Karpas-422 (cell line): ENCODE results near the gene NRP2. TPM values are rescaled to one million over a fixed set of nuclear protein-coding genes. Genes with fewer than 3 reads are reported as not detected.

Experiments used
- DNase-seq: peaks from one replicate; pipeline ENCODE4 v3.0.0-alpha.2; 2015
- H2AFZ ChIP-seq: fragments of 200-600 bp; sonication (generic); 2 replicates; pipeline ENCODE4 v1.6.1; 2014; ENCODE audit warnings: antibody characterized with exemption, low read length, mixed read lengths
- H3K27ac ChIP-seq: fragments of 200-600 bp; sonication (generic); 2 replicates; pipeline ENCODE4 v1.5.1; 2014; ENCODE audit warnings: mild to moderate bottlenecking, low read length, moderate library complexity
- H3K27me3 ChIP-seq: fragments of 200-600 bp; sonication (generic); 2 replicates; pipeline ENCODE4 v1.6.1; 2014; ENCODE audit warnings: low read length, mixed read lengths
- H3K36me3 ChIP-seq: fragments of 200-600 bp; sonication (generic); 2 replicates; pipeline ENCODE4 v1.6.1; 2014; ENCODE audit warnings: low read length, mixed read lengths; ENCODE audit not compliant: insufficient read depth
- H3K4me1 ChIP-seq: fragments of 200-600 bp; sonication (generic); 2 replicates; pipeline ENCODE4 v1.6.1; 2014; ENCODE audit warnings: mild to moderate bottlenecking, low read length, mixed read lengths
- H3K4me2 ChIP-seq: fragments of 200-600 bp; sonication (generic); 2 replicates; pipeline ENCODE4 v1.6.1; 2014; ENCODE audit warnings: low read length, low read depth, mild to moderate bottlenecking; ENCODE audit not compliant: poor library complexity, severe bottlenecking
- H3K4me3 ChIP-seq: fragments of 200-600 bp; sonication (generic); 2 replicates; pipeline ENCODE4 v1.5.1; 2014; ENCODE audit warnings: mild to moderate bottlenecking, antibody characterized with exemption, low read length, mixed read lengths
- H3K79me2 ChIP-seq: fragments of 200-600 bp; sonication (generic); 2 replicates; pipeline ENCODE4 v1.6.1; 2014; ENCODE audit warnings: mild to moderate bottlenecking, low read length, mixed read lengths
- H3K9ac ChIP-seq: fragments of 200-600 bp; sonication (generic); 2 replicates; pipeline ENCODE4 v1.6.0; 2014; ENCODE audit warnings: low read length
- H3K9me2 ChIP-seq: fragments of 200-600 bp; sonication (generic), shearing (Covaris generic); replicated peaks from 2 replicates; pipeline ENCODE4 v1.6.0; 2014; ENCODE audit warnings: mild to moderate bottlenecking, low read length, moderate library complexity; ENCODE audit not compliant: insufficient read depth
- H3K9me3 ChIP-seq: fragments of 300-700, 200-600 bp; sonication (generic); 2 replicates; pipeline ENCODE4 v1.6.1; 2014; ENCODE audit warnings: low read length, mixed read lengths
- H4K20me1 ChIP-seq: fragments of 200-600 bp; sonication (generic); 2 replicates; pipeline ENCODE4 v1.6.1; 2014; ENCODE audit warnings: mild to moderate bottlenecking, antibody characterized with exemption, low read length, low read depth; ENCODE audit not compliant: insufficient read depth
- total RNA-seq: library from RNA; depleted of rRNA; stranded (reverse); fragments of >200 nt; shearing (Covaris generic); gene quantifications from 2 replicates; pipeline ENCODE4 v1.2.3, GENCODE V29; 2014; ENCODE audit warnings: low replicate concordance

NRP2 gene
- total RNA-seq, 1 experiment from 2014 or later, result 4.4 TPM

DNA sequence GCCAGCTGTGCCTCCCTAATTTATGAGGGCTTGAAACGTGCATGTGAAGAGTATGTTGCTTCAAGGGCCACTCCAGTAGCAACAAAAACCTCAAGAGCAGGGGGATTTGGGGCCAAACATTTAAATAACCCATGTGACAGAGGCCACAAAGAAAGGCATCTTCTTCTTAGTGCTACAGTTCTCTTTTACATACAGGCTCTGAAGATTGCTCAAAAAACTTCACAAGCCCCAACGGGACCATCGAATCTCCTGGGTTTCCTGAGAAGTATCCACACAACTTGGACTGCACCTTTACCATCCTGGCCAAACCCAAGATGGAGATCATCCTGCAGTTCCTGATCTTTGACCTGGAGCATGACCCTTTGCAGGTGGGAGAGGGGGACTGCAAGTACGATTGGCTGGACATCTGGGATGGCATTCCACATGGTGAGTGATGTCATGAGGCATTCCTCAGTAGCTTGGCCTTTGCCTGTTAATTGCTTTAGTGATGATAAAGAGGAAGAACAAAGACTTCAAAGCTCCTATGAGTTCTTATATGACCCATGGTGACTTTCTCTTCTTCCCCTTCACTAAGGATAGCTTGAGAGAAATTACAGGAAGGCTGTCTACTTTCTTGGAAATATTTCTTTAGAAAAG lies 40.1 kb downstream of the NRP2 start:
- no peak for DNase-seq
- Histone ChIP-seq H3K9me3 (no peaks in the 10 kb centered on the region), H3K36me3 (no peaks in the 10 kb centered on the region), H3K27me3 (no peaks in the 10 kb centered on the region), H3K9ac (no peak overlapping the region), H4K20me1 (no peaks in the 10 kb centered on the region), H3K27ac (no peak overlapping the region), H3K9me2 (no peaks in the 10 kb centered on the region), H3K79me2 (no peaks in the 10 kb centered on the region), H3K4me1 (peaks cover 7% of the 10 kb centered on the region; the same call in 1 of the 2 replicates), H3K4me2 (no peak overlapping the region), H2AFZ (no peak overlapping the region), H3K4me3 (no peak overlapping the region)

- H4K20me1 ChIP-seq, result no peaks in the 10 kb centered on the region
- no peak overlapping the region for H3K9ac ChIP-seq
- H3K27ac ChIP-seq, result no peak overlapping the region
- H3K4me3 ChIP-seq, result no peak overlapping the region
- peaks cover 7% of the 10 kb centered on the region; the same call in 1 of the 2 replicates for H3K4me1 ChIP-seq
- H3K9me2 ChIP-seq, result no peaks in the 10 kb centered on the region
- H3K79me2 ChIP-seq, result no peaks in the 10 kb centered on the region
- DNase-seq, result no peak
- no peak overlapping the region for H2AFZ ChIP-seq
- H3K27me3 ChIP-seq, result no peaks in the 10 kb centered on the region
- H3K9me3 ChIP-seq, result no peaks in the 10 kb centered on the region
- H3K36me3 ChIP-seq, result no peaks in the 10 kb centered on the region
- no peak overlapping the region for H3K4me2 ChIP-seq
Measured at GRCh38 chr2:205723179-205723578, 40.9 kb downstream of the NRP2 start.

- Histone ChIP-seq H4K20me1 (no peaks in the 10 kb centered on the region), H3K27me3 (no peaks in the 10 kb centered on the region), H3K9me3 (no peaks in the 10 kb centered on the region), H3K27ac (no peak overlapping the region), H3K4me1 (peaks cover 7% of the 10 kb centered on the region; the same call in 1 of the 2 replicates), H3K4me2 (no peak overlapping the region), H3K9ac (no peak overlapping the region), H3K4me3 (no peak overlapping the region), H3K9me2 (no peaks in the 10 kb centered on the region), H3K36me3 (no peaks in the 10 kb centered on the region), H2AFZ (no peak overlapping the region), H3K79me2 (no peaks in the 10 kb centered on the region)
- DNase-seq, result no peak
Measured at GRCh38 chr2:205725059-205725458, 42.8 kb downstream of the NRP2 start.

DNA sequence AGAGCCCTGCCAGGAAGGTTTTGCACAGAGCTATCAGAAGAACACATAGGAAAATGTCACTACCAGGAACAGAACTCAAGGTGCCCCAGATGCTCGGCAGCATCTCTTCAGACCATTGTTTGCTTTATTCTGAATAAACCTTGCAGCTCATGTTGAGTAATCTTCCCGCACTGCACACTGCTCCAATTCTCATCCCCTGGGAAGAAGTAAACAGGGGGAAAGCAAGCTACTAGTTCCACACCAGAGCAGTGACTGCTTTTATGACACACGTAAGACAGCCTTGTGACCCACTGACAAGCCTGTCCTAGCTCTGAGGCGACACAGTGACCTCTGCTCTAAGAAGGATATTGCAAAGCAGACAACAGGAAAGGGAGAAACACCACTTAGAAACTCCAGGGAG lies 44.2 kb downstream of the NRP2 start:
- H3K27ac ChIP-seq, result no peak overlapping the region
- H3K9me2 ChIP-seq, result no peaks in the 10 kb centered on the region
- no peak overlapping the region for H3K4me3 ChIP-seq
- no peak overlapping the region for H3K9ac ChIP-seq
- no peak for DNase-seq
- peaks cover 4% of the 10 kb centered on the region; the same call in 1 of the 2 replicates for H3K4me1 ChIP-seq
- no peaks in the 10 kb centered on the region for H4K20me1 ChIP-seq
- H3K79me2 ChIP-seq, result no peaks in the 10 kb centered on the region
- no peaks in the 10 kb centered on the region for H3K27me3 ChIP-seq
- H3K9me3 ChIP-seq, result no peaks in the 10 kb centered on the region
- no peak overlapping the region for H3K4me2 ChIP-seq
- H3K36me3 ChIP-seq, result no peaks in the 10 kb centered on the region
- no peak overlapping the region for H2AFZ ChIP-seq

- Histone ChIP-seq H3K79me2 (no peaks in the 10 kb centered on the region), H3K9ac (no peak overlapping the region), H3K27ac (no peak overlapping the region), H3K9me2 (no peaks in the 10 kb centered on the region), H3K9me3 (no peaks in the 10 kb centered on the region), H3K4me3 (no peak overlapping the region), H3K27me3 (no peaks in the 10 kb centered on the region), H2AFZ (no peak overlapping the region), H4K20me1 (no peaks in the 10 kb centered on the region), H3K4me1 (peaks cover 4% of the 10 kb centered on the region; the same call in 1 of the 2 replicates), H3K4me2 (no peak overlapping the region), H3K36me3 (no peaks in the 10 kb centered on the region)
- DNase-seq, result no peak
Measured at GRCh38 chr2:205727174-205727573, 44.9 kb downstream of the NRP2 start.

DNA sequence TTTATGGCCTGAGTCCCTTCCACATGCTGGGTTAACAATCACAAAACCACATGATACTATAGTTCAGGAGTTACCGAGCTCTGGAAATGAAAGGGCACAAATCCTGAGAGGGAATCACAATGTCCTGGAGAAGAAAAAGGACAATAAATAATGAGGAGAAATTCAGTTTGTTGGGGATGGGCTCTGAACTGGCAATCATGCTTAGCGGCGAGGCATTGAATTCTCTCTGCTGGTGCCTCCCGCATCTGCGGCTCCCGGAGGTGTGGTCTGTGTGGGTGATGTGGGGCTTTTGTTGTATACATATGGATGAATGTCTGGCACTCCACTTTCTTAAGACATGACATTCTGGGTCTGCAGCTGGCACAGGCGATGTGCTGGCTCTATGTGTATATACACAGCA lies 46.1 kb downstream of the NRP2 start:
- Histone ChIP-seq H3K27me3 (no peaks in the 10 kb centered on the region), H3K4me1 (peaks cover 4% of the 10 kb centered on the region; the same call in 1 of the 2 replicates), H3K9me2 (no peaks in the 10 kb centered on the region), H3K27ac (no peak overlapping the region), H2AFZ (no peak overlapping the region), H3K36me3 (no peaks in the 10 kb centered on the region), H3K9me3 (no peaks in the 10 kb centered on the region), H4K20me1 (no peaks in the 10 kb centered on the region), H3K4me3 (no peak overlapping the region), H3K9ac (no peak overlapping the region), H3K4me2 (no peak overlapping the region), H3K79me2 (no peaks in the 10 kb centered on the region)
- no peak for DNase-seq

- DNase-seq, result no peak
- Histone ChIP-seq H3K9me2 (no peaks in the 10 kb centered on the region), H3K4me3 (no peak overlapping the region), H3K27ac (no peak overlapping the region), H3K79me2 (no peaks in the 10 kb centered on the region), H3K4me1 (peaks cover 4% of the 10 kb centered on the region; the same call in 1 of the 2 replicates), H4K20me1 (no peaks in the 10 kb centered on the region), H3K4me2 (no peak overlapping the region), H3K9me3 (no peaks in the 10 kb centered on the region), H3K9ac (no peak overlapping the region), H3K27me3 (no peaks in the 10 kb centered on the region), H3K36me3 (no peaks in the 10 kb centered on the region), H2AFZ (no peak overlapping the region)
Measured at GRCh38 chr2:205730191-205730590, 47.9 kb downstream of the NRP2 start.

- H3K9ac ChIP-seq, result no peak overlapping the region
- H3K27me3 ChIP-seq, result no peaks in the 10 kb centered on the region
- H3K79me2 ChIP-seq, result no peaks in the 10 kb centered on the region
- H3K4me2 ChIP-seq, result no peak overlapping the region
- no peaks in the 10 kb centered on the region for H3K9me2 ChIP-seq
- H4K20me1 ChIP-seq, result no peaks in the 10 kb centered on the region
- H3K4me3 ChIP-seq, result no peak overlapping the region
- H2AFZ ChIP-seq, result no peak overlapping the region
- no peak overlapping the region for H3K27ac ChIP-seq
- no peaks in the 10 kb centered on the region for H3K9me3 ChIP-seq
- no peak for DNase-seq
- no peaks in the 10 kb centered on the region for H3K36me3 ChIP-seq
- peaks cover 4% of the 10 kb centered on the region; the same call in 1 of the 2 replicates for H3K4me1 ChIP-seq
Measured at GRCh38 chr2:205730701-205731582, 48.6 kb downstream of the NRP2 start.
